SJSA1 (cell line): ENCODE data around the gene PPP1R16B. TPM values are rescaled to one million over a fixed set of nuclear protein-coding genes. Genes with fewer than 3 reads are reported as not detected.
A peak's percentile ranks its signal among the peaks of the same experiment; 100 is the strongest.

Experiments used
- DNase-seq, 2 experiments: peaks; one replicate each; pipeline ENCODE4 v3.0.0-alpha.2; 2015 to 2020; ENCODE audit warnings: low spot score in 2 of 2, low read depth in 1 of 2
- H3K27ac ChIP-seq: fragments of 250-450 bp; sonication (Bioruptor Pico); 2 replicates; pipeline ENCODE4 v1.5.1; 2020; ENCODE audit warnings: mild to moderate bottlenecking, moderate library complexity
- H3K27me3 ChIP-seq: fragments of 250-450 bp; sonication (Bioruptor Pico); replicated peaks from 2 replicates; pipeline ENCODE4 v1.5.1; 2020; ENCODE audit warnings: mild to moderate bottlenecking, moderate library complexity
- H3K36me3 ChIP-seq: fragments of 250-450 bp; sonication (Bioruptor Pico); 2 replicates; pipeline ENCODE4 v1.5.1; 2020; ENCODE audit warnings: mild to moderate bottlenecking
- H3K4me1 ChIP-seq: fragments of 250-450 bp; sonication (Bioruptor Pico); replicated peaks from 2 replicates; pipeline ENCODE4 v1.6.1; 2021; ENCODE audit warnings: mild to moderate bottlenecking
- H3K4me3 ChIP-seq: fragments of 250-450 bp; sonication (Bioruptor Pico); 2 replicates; pipeline ENCODE4 v1.5.1; 2020; ENCODE audit warnings: mild to moderate bottlenecking
- H3K9me3 ChIP-seq: fragments of 250-450 bp; sonication (Bioruptor Pico); replicated peaks from 2 replicates; pipeline ENCODE4 v1.5.1; 2020; ENCODE audit warnings: mild to moderate bottlenecking
- total RNA-seq: library from RNA; depleted of rRNA; stranded (reverse); fragments of >200 nt; shearing (Covaris generic); gene quantifications from 2 replicates; pipeline ENCODE4 v1.2.3, GENCODE V29; 2014

Gene PPP1R16B
- total RNA-seq, 1 experiment from 2014 or later, result 0.03 TPM

GRCh38 chr20:38902601-38903000 is 97.1 kb downstream of the PPP1R16B start:
- no peak overlapping the region for H3K4me3 ChIP-seq
- no peak overlapping the region for H3K27ac ChIP-seq
- H3K4me1 ChIP-seq, result no peaks in the 10 kb centered on the region
- peaks cover 39% of the 10 kb centered on the region for H3K27me3 ChIP-seq
- no peak for DNase-seq
- H3K9me3 ChIP-seq, result no peaks in the 10 kb centered on the region; the same call in 1 of the 2 replicates
- no peaks in the 10 kb centered on the region for H3K36me3 ChIP-seq

DNA sequence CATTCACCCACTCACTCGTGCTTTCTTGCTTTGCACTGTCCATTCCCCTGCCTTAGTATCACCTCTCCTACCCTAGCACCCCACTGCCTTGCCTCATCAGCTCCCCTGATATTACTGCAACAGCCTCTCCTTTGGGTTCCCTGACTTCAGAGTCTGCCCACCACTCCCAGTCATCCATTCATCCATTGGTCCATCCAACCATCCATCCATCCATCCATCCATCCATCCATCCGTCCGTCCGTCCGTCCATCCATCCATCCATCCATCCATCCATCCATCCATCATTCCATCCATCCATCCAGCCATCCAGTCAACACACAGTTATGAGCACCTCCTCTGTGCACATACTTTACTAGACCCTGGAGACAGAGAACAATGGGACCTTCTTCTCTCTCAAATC is 97.8 kb downstream of the PPP1R16B start:
- no peak for DNase-seq
- no peaks in the 10 kb centered on the region; the same call in 1 of the 2 replicates for H3K9me3 ChIP-seq
- H3K27ac ChIP-seq, result no peak overlapping the region
- H3K27me3 ChIP-seq, result peaks cover 32% of the 10 kb centered on the region
- H3K36me3 ChIP-seq, result no peaks in the 10 kb centered on the region
- H3K4me3 ChIP-seq, result no peak overlapping the region
- H3K4me1 ChIP-seq, result no peaks in the 10 kb centered on the region

- H3K27me3 ChIP-seq, result peaks cover 18% of the 10 kb centered on the region
- DNase-seq, result no peak
- no peaks in the 10 kb centered on the region; the same call in 1 of the 2 replicates for H3K9me3 ChIP-seq
- H3K36me3 ChIP-seq, result no peaks in the 10 kb centered on the region
- no peak overlapping the region for H3K4me3 ChIP-seq
- no peaks in the 10 kb centered on the region for H3K4me1 ChIP-seq
- H3K27ac ChIP-seq, result no peak overlapping the region
Observed at GRCh38 chr20:38905375-38905774, 99.9 kb downstream of the PPP1R16B start.

DNA sequence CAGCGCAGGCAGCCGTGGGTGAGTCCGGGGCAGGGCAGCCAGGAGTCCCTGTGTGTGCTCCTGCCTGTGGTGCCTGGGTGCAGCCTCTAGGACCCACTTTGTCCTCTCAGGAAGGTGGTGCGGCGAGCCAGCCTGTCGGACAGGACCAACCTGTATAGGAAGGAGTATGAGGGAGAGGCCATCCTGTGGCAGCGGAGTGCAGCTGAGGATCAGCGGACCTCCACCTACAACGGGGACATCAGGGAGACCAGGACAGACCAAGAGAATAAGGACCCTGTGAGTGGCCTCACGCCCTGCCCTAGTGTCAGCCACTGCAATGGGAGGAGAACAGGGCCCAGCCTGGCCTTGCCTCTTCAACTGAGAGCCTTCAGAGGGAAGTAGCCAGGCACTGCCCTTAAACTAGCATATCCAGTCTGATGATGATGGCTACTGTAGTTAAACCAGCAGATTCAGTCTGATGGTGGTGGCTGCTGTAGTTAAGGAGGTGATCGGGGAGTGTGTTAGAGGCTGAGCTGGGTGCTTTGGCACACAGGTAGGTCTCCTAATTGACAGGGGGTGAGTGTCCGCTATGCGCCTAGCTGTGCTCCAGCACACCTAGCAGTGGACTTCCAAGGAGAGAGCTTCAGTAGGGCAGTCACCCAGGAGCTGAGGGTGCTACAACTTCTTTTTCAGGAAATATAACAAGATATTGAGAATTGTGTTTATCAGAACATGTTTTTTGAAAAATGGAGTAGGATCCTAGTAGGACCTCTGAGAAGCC is 102.6 kb downstream of the PPP1R16B start:
- peaks cover 9% of the 10 kb centered on the region for H3K27me3 ChIP-seq
- H3K4me3 ChIP-seq, result no peak overlapping the region
- no peaks in the 10 kb centered on the region for H3K4me1 ChIP-seq
- no peaks in the 10 kb centered on the region for H3K36me3 ChIP-seq
- H3K9me3 ChIP-seq, result no peaks in the 10 kb centered on the region; the same call in 1 of the 2 replicates
- no peak overlapping the region for H3K27ac ChIP-seq
- DNase-seq, result no peak

- H3K36me3 ChIP-seq, result no peaks in the 10 kb centered on the region
- peaks cover 51% of the 10 kb centered on the region for H3K27me3 ChIP-seq
- H3K9me3 ChIP-seq, result no peaks in the 10 kb centered on the region
- DNase-seq, result no peak
- no peaks in the 10 kb centered on the region for H3K4me1 ChIP-seq
- no peak overlapping the region for H3K4me3 ChIP-seq
- no peak overlapping the region for H3K27ac ChIP-seq
Observed at GRCh38 chr20:38915355-38915754, 109.9 kb downstream of the PPP1R16B start.

DNA sequence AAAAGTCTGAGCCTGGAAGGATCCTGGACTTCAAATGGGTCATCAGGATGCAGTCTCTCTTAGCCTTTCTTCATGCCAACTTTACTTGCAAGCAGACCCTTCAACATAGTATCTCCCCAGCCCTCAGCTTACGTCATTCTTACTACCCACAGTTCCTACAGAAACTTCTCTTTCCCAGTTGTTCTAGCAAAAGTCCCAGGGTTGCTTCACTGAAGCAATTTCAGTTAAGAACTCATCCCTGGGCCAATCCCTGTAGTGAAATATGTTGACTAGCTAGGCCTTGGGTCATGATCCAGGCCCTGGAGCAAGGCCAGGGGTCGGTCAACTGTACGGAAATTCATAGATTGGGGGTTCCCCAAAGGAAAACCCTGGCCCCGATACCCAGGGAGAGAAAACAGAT is 112.2 kb downstream of the PPP1R16B start:
- Histone ChIP-seq H3K36me3 (no peaks in the 10 kb centered on the region), H3K4me1 (no peaks in the 10 kb centered on the region), H3K4me3 (no peak overlapping the region), H3K27ac (no peak overlapping the region), H3K9me3 (no peaks in the 10 kb centered on the region), H3K27me3 (peaks cover 61% of the 10 kb centered on the region)
- DNase-seq, result no peak

GRCh38 chr20:38918172-38918571 is 112.7 kb downstream of the PPP1R16B start:
- no peaks in the 10 kb centered on the region for H3K9me3 ChIP-seq
- DNase-seq, result no peak
- H3K27me3 ChIP-seq, result peaks cover 58% of the 10 kb centered on the region
- H3K27ac ChIP-seq, result no peak overlapping the region
- H3K36me3 ChIP-seq, result no peaks in the 10 kb centered on the region
- H3K4me1 ChIP-seq, result no peaks in the 10 kb centered on the region
- H3K4me3 ChIP-seq, result no peak overlapping the region

DNA sequence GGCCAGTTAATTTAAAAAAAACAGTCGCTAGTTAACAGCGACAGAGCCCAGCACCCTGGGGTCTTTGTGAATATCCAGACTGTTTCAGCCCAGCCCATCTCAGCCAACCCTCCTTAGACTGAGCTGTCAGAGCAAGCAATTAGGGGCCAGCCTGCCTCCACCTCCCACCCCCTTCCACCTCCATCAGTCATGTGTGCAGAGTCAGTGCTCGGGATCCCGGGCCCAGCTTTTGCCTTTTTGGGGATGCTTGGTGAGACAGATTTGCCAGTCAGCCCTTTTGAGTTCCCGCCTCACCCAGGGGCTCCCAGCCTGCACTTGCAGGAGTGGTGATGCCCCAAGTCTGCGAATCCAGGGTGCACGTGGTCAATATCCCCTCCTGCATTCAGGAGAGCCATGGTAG is 114.2 kb downstream of the PPP1R16B start:
- no peak overlapping the region for H3K4me3 ChIP-seq
- H3K27ac ChIP-seq, result no peak overlapping the region
- H3K4me1 ChIP-seq, result no peaks in the 10 kb centered on the region
- peaks cover 55% of the 10 kb centered on the region for H3K27me3 ChIP-seq
- H3K9me3 ChIP-seq, result no peaks in the 10 kb centered on the region
- no peak for DNase-seq
- H3K36me3 ChIP-seq, result no peaks in the 10 kb centered on the region

GRCh38 chr20:38920411-38920810 is 114.9 kb downstream of the PPP1R16B start:
- no peak for DNase-seq
- Histone ChIP-seq H3K36me3 (no peaks in the 10 kb centered on the region), H3K4me3 (no peak overlapping the region), H3K9me3 (no peaks in the 10 kb centered on the region), H3K27ac (no peak overlapping the region), H3K27me3 (peaks cover 51% of the 10 kb centered on the region), H3K4me1 (no peaks in the 10 kb centered on the region)

GRCh38 chr20:38920851-38921250 is 115.4 kb downstream of the PPP1R16B start:
- peaks cover 51% of the 10 kb centered on the region for H3K27me3 ChIP-seq
- no peaks in the 10 kb centered on the region for H3K4me1 ChIP-seq
- no peak for DNase-seq
- H3K9me3 ChIP-seq, result no peaks in the 10 kb centered on the region
- H3K27ac ChIP-seq, result no peak overlapping the region
- no peaks in the 10 kb centered on the region for H3K36me3 ChIP-seq
- no peak overlapping the region for H3K4me3 ChIP-seq

DNA sequence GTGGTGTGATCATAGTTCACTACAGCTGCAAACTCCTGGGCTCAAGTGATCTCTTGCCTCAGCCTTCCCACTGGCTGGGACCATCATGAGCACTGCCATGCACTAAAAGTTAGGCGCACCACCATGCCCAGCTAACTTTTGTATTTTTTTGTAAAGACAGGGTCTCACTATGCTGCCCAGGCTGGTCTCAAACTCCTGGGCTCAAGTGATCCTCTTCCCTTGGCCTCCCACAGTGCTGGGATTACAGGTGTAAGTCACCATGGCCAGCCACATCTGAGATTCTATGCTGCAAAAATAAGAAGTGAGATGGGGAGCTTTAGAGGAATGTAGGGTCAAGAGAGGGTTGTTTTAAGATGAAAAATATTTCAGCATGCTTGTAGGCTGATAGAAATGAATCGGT is 119.2 kb downstream of the PPP1R16B start:
- H3K27ac ChIP-seq, result no peak overlapping the region
- 0 out of 2 replicates have a peak, but pooled peaks cover 4% of the 10 kb centered on the region for H3K9me3 ChIP-seq
- H3K36me3 ChIP-seq, result peaks cover 26% of the 10 kb centered on the region
- no peak for DNase-seq
- H3K27me3 ChIP-seq, result peaks cover 17% of the 10 kb centered on the region; the same call in 1 of the 2 replicates
- peaks cover 19% of the 10 kb centered on the region for H3K4me1 ChIP-seq
- no peak overlapping the region for H3K4me3 ChIP-seq

- Histone ChIP-seq H3K27me3 (peaks cover 3% of the 10 kb centered on the region; the same call in 1 of the 2 replicates), H3K4me1 (peaks cover 19% of the 10 kb centered on the region), H3K36me3 (peaks cover 40% of the 10 kb centered on the region), H3K4me3 (peak within 1 kb of the TSS; percentile 88), H3K9me3 (0 out of 2 replicates have a peak, but pooled peaks cover 4% of the 10 kb centered on the region), H3K27ac (peak within 1 kb of the TSS; percentile 74)
- peak; percentile 98 for DNase-seq
Observed at GRCh38 chr20:38926142-38926933, 120.8 kb downstream of the PPP1R16B start, which contains the start of gene FAM83D. Gene FAM83D (plus strand): TSS chr20:38926417. CDS start chr20:38926443, 26 bp downstream.

GRCh38 chr20:38926934-38927616 is 121.6 kb downstream of the PPP1R16B start:
- Histone ChIP-seq H3K9me3 (0 out of 2 replicates have a peak, but pooled peaks cover 4% of the 10 kb centered on the region), H3K27me3 (no peaks in the 10 kb centered on the region), H3K4me1 (peaks cover 23% of the 10 kb centered on the region), H3K4me3 (peak overlapping the region; percentile 88), H3K27ac (peak overlapping the region; percentile 74), H3K36me3 (peaks cover 46% of the 10 kb centered on the region)
- peak in 1 of 2 experiments; percentile 38 for DNase-seq
